Glomerular endothelial cell (primary cell): ENCODE measurements around the gene ZFYVE28. TPM values are rescaled to one million over a fixed set of nuclear protein-coding genes. Genes with fewer than 3 reads are reported as not detected.

ENCODE experiments used
- DNase-seq: peaks from one replicate; pipeline ENCODE4 v3.0.0-alpha.2; 2011; ENCODE audit warnings: low read depth, low spot score; ENCODE audit errors: extremely low read depth
- total RNA-seq: library from RNA; depleted of rRNA; stranded (reverse); fragments of >200 nt; gene quantifications from 2 replicates; pipeline ENCODE4 v1.2.3, GENCODE V29; 2015

Gene ZFYVE28
- total RNA-seq, 1 donor from 2014 or later, result 11.3 TPM

DNA sequence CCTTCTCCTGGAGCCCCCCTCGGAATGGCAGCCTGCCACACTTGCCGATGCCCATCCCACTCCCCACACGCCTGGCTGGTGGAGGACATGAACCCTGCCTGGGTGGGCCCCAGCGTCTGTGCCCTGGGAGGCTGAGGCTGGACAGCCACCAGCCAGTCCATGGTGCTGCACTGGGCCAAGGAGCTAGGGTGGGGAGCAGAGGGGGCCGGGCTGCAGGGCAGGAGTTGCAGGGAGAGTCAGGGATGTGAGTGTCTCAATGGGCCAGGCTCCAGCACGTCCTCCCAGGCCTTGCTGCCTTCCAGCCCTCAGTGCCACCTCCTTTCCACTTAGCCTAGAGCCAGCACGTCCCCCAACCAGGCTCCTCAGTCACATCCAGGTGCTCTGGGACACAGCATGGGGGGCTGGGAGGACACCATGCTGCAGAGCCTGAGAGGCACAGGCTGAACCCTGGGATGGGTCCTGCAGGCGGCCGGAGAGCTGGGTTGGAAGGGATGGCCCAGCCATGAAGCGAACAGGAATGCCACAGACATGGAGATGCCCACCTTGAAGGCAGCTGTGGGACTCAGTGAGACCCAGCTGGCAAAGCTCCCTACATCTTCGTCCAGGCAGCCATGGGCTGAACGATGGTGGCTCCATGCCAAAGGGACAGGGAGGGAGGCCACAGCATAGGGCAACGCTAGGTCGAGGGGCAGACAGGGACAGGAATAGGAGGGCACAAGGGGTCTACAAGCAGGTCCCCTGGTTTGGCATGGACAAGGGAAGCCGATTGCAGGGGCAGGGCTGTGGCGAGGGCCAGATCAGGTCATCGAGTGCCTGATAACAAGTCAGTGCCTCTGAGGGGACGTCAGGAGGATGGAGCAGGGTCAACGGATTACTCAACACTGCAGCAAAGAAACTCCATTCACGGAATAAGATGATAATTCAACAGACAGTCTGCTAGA lies 126.5 kb downstream of the ZFYVE28 start:
- DNase-seq, result no peak

DNA sequence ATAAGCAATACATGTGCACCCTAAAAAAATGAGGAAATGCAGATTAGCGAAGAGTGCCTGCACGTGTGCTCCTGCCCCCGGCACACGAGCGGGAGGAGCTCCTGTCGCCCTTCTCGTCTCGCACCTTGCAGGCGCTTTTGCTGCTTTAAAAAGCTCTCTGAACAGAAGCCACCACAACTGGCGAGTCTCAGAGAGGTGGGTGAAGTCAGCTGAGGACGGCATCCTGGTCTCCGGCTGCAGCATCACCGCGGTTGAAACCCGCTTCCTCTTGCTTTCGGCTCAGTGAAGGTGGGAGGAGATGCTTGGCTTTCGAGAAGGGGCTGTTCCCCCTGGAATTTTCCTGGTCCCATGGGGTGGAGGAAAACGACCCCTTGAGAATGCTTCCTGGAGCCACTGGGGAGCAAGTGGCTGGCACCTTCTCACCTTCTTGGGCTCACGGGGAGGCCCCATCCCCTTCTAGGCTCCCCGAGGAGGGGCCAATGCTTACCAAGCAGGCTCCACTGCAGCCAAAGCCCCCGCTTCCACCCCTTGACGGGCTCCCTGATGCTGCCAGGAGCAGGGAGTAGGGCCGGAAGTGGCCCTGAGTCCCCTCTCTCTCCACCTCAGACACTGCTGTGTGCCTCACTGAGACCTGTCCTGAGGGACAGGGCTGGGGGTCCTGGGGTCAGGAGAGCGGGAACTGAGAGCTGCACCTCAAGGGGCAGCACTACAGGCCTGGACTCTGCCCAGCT lies 127.3 kb downstream of the ZFYVE28 start:
- DNase-seq, result no peak

DNA sequence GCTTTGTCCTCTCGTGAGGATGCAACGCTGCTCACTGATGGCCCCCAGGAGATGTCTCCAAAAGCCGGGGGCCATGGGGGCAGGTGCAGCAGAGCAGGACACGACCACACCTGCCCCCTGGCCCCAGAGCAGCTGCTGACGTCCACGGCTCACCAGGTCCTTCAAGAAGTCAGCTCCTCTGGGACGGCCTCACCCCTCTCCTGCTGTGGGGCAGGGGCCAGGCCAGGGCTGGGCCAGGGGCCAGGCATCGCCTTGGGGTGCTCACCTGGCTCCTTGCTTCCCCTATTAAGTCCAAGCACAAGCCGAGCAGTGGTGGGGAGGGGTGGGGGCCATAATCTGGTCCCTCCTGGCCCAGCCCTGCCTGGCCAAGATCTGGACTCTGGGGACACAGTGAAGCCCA lies 128.0 kb downstream of the ZFYVE28 start:
- no peak for DNase-seq

GRCh38 chr4:2289955-2290333 lies 128.5 kb downstream of the ZFYVE28 start:
- DNase-seq, result no peak

DNA sequence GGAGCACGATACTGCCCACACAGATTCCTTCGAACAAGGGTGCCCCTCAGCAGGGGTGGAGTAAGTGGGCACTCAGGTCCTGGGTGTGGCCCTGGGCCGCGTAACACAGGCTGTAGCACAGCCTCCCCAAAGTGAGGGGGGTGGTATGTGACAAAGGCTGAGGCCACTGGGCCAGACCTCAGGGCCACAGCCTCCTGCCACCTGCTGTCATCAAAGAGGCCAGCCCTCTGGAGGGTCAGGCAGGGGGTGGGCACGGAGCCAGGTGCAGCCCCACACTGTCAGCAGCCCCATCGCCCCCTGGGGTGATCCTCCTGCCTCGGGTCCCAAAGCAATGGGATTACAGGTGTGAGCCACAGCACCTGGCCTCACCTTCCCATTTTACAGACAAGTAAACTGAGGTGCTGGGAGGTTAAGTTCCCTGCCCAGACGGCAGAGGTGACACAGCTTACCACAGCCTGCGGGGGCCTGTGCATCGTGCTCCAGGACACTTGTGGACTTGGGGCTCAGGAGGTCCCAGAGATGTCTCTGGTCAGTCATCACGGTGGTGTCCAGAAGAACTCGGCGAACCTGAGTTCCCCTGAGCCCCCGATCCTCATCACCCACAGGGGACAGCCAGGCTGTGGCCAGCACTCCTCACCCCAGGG lies 129.0 kb downstream of the ZFYVE28 start:
- DNase-seq, result no peak

GRCh38 chr4:2288051-2288541 lies 130.3 kb downstream of the ZFYVE28 start:
- no peak for DNase-seq

GRCh38 chr4:2287594-2287915 lies 130.9 kb downstream of the ZFYVE28 start:
- DNase-seq, result no peak

GRCh38 chr4:2286904-2287593 lies 131.4 kb downstream of the ZFYVE28 start:
- no peak for DNase-seq

DNA sequence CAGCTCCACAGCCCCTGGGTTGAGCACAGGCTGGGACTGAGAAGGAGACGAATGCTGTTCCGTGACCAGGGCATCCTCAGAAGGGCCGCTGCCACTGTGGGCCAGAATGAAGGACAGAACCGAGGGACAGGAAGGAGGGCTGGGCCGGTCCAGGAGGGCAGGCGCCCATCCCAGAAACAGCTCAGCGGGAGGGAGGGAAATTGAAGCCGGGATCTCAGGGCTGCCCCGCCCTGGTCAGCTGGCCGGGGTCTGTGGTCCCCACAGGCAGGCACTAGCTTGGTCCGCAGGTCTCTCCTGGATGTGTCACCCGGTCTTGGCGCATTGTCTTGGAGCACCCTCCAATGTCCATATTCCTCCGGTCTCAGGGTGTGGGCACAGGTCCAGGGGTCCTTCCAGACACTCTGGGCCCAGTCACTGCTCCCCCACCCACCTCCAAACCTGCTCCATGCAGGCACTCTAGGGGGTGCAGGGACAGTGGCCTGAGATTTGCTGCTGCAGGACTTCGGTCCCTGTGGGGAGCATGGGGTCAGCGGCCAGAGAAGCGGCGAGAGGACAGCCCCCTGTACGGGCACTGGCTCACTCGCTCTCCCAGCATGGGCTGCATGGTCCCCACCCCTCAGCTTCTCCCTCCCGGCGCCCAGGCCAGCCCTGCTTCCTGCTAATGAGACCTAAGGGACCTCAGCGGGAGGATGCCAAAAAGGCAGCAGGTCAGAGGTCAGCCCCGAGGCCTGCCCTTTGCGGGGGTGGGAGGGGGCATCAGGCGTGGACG lies 132.6 kb downstream of the ZFYVE28 start:
- no peak for DNase-seq

GRCh38 chr4:2284934-2285612 lies 133.4 kb downstream of the ZFYVE28 start:
- no peak for DNase-seq

DNA sequence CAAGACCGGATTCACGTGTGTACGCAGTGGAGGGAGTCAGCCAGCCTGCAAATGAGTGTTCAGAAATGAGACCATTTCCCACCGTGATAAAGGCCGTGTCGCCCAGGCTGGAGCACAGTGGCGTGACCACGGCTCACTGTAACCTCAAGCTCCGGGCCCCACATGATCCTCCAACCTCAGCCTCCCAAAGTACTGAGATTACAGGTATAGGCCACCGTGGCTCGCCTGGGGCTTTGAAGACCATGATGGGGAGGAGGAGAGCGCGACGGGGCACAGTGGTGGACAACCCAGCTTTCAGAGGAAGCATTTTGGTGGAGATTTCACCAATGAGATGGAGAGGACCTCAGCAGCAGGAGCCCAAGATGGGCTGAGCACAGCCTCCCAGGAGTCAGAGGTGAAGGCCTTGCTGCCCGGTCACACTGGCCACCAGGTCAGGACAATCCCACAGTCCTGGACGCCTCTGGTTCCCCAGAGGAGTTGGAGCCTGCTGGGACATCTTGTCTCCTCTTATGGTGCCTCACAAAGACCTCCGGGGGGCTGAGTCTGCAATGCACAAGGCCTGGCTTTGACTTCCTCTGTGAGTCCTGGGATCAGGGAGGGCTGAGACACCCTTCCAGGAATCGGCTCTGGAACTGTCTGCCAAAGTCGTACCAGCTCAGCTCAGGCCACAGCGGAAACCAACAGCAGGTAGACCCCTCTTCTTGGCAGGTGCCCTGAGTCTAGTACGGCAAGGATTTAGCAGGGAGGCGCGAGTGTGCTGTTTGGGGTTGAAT lies 134.1 kb downstream of the ZFYVE28 start:
- DNase-seq, result no peak

GRCh38 chr4:2283199-2283711 lies 135.2 kb downstream of the ZFYVE28 start:
- DNase-seq, result no peak

- no peak for DNase-seq
These were observed 136.7 kb downstream of the ZFYVE28 start for GRCh38 chr4:2281575-2282343.

DNA sequence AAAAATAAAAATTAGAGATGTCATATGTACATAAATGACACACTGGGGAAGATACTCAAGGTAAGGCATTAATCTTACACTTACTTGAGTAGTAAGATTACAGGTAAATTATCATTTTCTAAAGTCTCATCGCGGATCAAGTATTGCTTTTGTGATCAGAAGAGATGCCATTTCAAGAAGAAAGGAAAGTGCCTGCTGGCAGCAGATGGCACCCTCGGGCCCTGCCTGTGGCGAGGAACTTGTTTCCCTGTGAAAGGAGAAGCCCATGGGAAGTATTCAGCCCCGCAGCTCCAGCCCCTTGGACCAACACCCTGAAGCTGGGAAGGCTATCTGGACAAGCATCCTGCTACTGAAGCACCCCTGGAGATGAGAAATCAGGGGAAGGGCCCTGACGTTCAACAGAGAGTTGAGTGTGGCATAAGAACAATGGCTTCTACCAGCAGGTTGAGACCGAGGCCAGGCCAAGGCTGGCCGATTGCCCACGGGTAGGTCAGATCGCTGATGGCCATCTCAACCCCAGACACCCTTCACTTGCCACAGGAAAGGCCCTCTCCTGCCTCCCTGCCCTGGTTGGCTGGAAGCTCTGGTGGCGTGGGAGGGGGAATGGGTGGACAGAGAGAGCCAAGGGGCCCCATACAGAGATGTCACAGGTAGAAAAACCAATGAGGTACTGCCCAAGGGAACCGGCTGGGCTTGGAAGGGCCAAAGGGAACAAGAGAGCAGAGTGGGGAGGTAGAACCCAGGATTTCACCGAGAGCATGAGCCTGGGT lies 137.7 kb downstream of the ZFYVE28 start:
- no peak for DNase-seq

DNA sequence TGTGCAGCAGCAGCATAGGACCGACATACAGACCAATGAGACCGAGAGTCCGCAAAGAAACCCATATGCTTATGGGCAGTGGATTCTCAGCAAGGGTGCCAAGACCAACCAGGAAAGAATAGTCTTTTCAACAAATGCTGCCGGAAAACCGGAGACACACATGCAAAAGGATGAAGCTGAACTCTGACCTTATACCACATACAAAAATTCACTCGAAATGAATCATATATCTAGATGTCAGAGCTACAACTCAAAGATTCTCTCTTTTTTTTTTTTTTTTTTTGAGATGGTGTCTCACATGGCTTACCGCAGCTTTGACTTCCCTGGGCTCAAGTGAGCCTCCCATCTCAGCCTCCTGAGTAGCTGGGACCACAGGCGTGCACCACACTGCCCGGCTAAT lies 140.5 kb downstream of the ZFYVE28 start:
- DNase-seq, result no peak

DNA sequence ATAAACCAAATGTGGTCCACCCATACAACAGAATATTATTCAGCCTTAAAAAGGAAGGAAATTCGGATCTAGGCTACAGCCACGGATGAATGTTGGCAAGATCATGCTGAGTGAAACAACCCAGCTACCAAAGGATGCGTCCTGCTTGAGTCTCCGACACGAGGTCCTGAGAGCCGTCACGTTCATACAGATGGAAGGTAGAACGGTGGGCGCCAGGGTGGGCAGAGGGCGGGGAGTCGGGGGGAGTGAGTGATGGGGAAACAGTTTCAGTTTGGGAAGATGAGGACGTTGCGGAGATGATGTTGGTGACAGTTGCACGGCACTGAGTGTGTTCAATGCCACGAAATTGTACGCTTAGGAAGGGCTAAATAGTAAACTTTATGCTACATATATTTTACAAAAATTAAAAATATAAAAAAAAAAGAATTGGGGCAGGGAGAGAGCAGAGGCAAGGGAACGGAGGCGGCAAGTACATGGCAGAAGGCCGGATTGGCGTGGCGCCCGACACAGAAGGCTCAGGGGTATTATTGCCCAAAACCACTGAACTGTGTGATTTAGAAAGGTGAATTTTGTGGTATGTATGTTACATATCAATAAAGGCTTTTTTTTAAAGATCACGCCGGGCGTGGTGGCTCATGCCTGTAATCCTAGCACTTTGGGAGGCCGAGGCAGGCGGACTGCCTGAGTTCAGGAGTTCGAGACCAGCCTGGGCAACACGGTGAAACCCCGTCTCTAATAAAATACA lies 141.7 kb downstream of the ZFYVE28 start:
- no peak for DNase-seq
